Activated CD4-positive, alpha-beta memory T cell treated with anti-CD3 and anti-CD28 coated beads for 36 hours (primary cell): ENCODE measurements around the gene SLC4A2. TPM values are rescaled to one million over a fixed set of nuclear protein-coding genes. Genes with fewer than 3 reads are reported as not detected.
A peak's percentile ranks its signal among the peaks of the same experiment; 100 is the strongest.

Experiments
- CTCF ChIA-PET: fragments of 350-600 bp; sonication (Branson Sonifier 250); formaldehyde crosslinking; loops from one replicate; lab custom pipeline; 2021; ENCODE audit warnings: antibody characterized with exemption, inconsistent platforms; lab: Charles Lee
- POLR2A ChIA-PET: fragments of 350-600 bp; sonication (Branson Sonifier 250); formaldehyde crosslinking; loops from one replicate; lab custom pipeline; 2021; ENCODE audit warnings: antibody characterized with exemption; lab: Charles Lee
- DNase-seq: peaks from one replicate; pipeline ENCODE4 v3.0.0-alpha.2; 2020
- H3K27ac Mint-ChIP-seq: one replicate; pipeline ENCODE4 v1.8.0; 2021; ENCODE audit warnings: mixed read lengths
- H3K27me3 Mint-ChIP-seq: one replicate; pipeline ENCODE4 v1.8.0; 2021; ENCODE audit warnings: mixed read lengths
- H3K36me3 Mint-ChIP-seq: one replicate; pipeline ENCODE4 v1.8.0; 2021; ENCODE audit warnings: mixed read lengths
- H3K4me1 Mint-ChIP-seq: one replicate; pipeline ENCODE4 v1.8.0; 2021; ENCODE audit warnings: low read depth, mixed read lengths
- H3K4me3 Mint-ChIP-seq: one replicate; pipeline ENCODE4 v1.8.0; 2021; ENCODE audit warnings: mild to moderate bottlenecking, mixed read lengths
- H3K9me3 Mint-ChIP-seq: one replicate; pipeline ENCODE4 v1.8.0; 2021; ENCODE audit warnings: mixed read lengths
- intact Hi-C: fragments of 100-400 bp; cut with micrococcal nuclease; formaldehyde crosslinking; loops from one replicate; pipeline ENCODE4 v1.15.1; 2023
- total RNA-seq, 2 experiments: library from RNA; stranded (reverse); gene quantifications; one replicate each; pipeline ENCODE4 v1.2.3, GENCODE V29; 2021

SLC4A2 gene
- total RNA-seq, 2 experiments from 2014 or later, result 46.7 to 50.5 TPM

- H3K27me3 Mint-ChIP-seq, result no peaks in the 10 kb centered on the region
- no peak within 1 kb of the TSS for H3K27ac Mint-ChIP-seq
- ChIA-PET POLR2A (interaction anchor here (0.9 kb wide), 1 partner anchor 9 kb away, joined by 3 read pairs; no protein-coding TSS in a partner anchor), CTCF (no interaction called here)
- intact Hi-C loops, result no loop called here
- H3K4me1 Mint-ChIP-seq, result peaks cover 5% of the 10 kb centered on the region
- no peaks in the 10 kb centered on the region for H3K9me3 Mint-ChIP-seq
- no peak within 1 kb of the TSS for H3K4me3 Mint-ChIP-seq
- peaks cover 7% of the 10 kb centered on the region for H3K36me3 Mint-ChIP-seq
- DNase-seq, result no peak
These were observed 11.2 kb upstream of the SLC4A2 start, which contains the start of gene ASIC3 for GRCh38 chr7:151047976-151048815. TSS of gene ASIC3 (plus strand) at chr7:151048531. CDS start at chr7:151048886, 355 bp downstream.

GRCh38 chr7:151048911-151049463 is 10.4 kb upstream of the SLC4A2 start:
- H3K4me1 Mint-ChIP-seq, result peaks cover 5% of the 10 kb centered on the region
- DNase-seq, result no peak
- H3K4me3 Mint-ChIP-seq, result no peak overlapping the region
- no peaks in the 10 kb centered on the region for H3K9me3 Mint-ChIP-seq
- ChIA-PET CTCF (no interaction called here), POLR2A (no interaction called here)
- peaks cover 7% of the 10 kb centered on the region for H3K36me3 Mint-ChIP-seq
- intact Hi-C loops, result no loop called here
- no peak overlapping the region for H3K27ac Mint-ChIP-seq
- H3K27me3 Mint-ChIP-seq, result no peaks in the 10 kb centered on the region

- intact Hi-C loops, result loop anchor here (10.0 kb wide), 1 partner anchor 304 kb away; no protein-coding TSS in a partner anchor
- peak; percentile 73 for DNase-seq
- Mint-ChIP-seq H3K36me3 (peaks cover 2% of the 10 kb centered on the region), H3K27ac (no peak overlapping the region), H3K27me3 (no peaks in the 10 kb centered on the region), H3K9me3 (no peaks in the 10 kb centered on the region), H3K4me1 (peaks cover 5% of the 10 kb centered on the region), H3K4me3 (no peak overlapping the region)
- POLR2A ChIA-PET, result no interaction called here
- CTCF ChIA-PET, result interaction anchor here (1.0 to 1.6 kb wide), 3 partner anchors 9 to 33 kb away, joined by 3 to 5 read pairs (median 5); partner anchors contain the start of genes ABCB8 and SLC4A2
These were observed 8.3 kb upstream of the SLC4A2 start for GRCh38 chr7:151051108-151051507.

- no peak overlapping the region for H3K27ac Mint-ChIP-seq
- intact Hi-C loops, result loop anchor here (10.0 kb wide), 1 partner anchor 302 kb away; no protein-coding TSS in a partner anchor
- DNase-seq, result no peak
- H3K9me3 Mint-ChIP-seq, result no peaks in the 10 kb centered on the region
- peaks cover 2% of the 10 kb centered on the region for H3K36me3 Mint-ChIP-seq
- H3K4me3 Mint-ChIP-seq, result no peak overlapping the region
- POLR2A ChIA-PET, result no interaction called here
- H3K27me3 Mint-ChIP-seq, result no peaks in the 10 kb centered on the region
- peaks cover 15% of the 10 kb centered on the region for H3K4me1 Mint-ChIP-seq
- CTCF ChIA-PET, result no interaction called here
These were observed 6.3 kb upstream of the SLC4A2 start for GRCh38 chr7:151053096-151053495.

GRCh38 chr7:151053751-151054150 is 5.6 kb upstream of the SLC4A2 start:
- CTCF ChIA-PET, result no interaction called here
- H3K27ac Mint-ChIP-seq, result no peak overlapping the region
- no peaks in the 10 kb centered on the region for H3K9me3 Mint-ChIP-seq
- peaks cover 18% of the 10 kb centered on the region for H3K4me1 Mint-ChIP-seq
- DNase-seq, result no peak
- no peak overlapping the region for H3K4me3 Mint-ChIP-seq
- POLR2A ChIA-PET, result no interaction called here
- H3K27me3 Mint-ChIP-seq, result no peaks in the 10 kb centered on the region
- intact Hi-C loops, result loop anchor here (10.0 kb wide), 1 partner anchor 301 kb away; no protein-coding TSS in a partner anchor
- H3K36me3 Mint-ChIP-seq, result peaks cover 2% of the 10 kb centered on the region

GRCh38 chr7:151056283-151056665 is 3.1 kb upstream of the SLC4A2 start:
- Mint-ChIP-seq H3K9me3 (no peaks in the 10 kb centered on the region), H3K27me3 (no peaks in the 10 kb centered on the region), H3K27ac (no peak overlapping the region), H3K4me3 (peak overlapping the region; percentile 89), H3K4me1 (peaks cover 25% of the 10 kb centered on the region), H3K36me3 (peaks cover 2% of the 10 kb centered on the region)
- intact Hi-C loops, result loop anchor here (10.0 kb wide), 1 partner anchor 299 kb away; no protein-coding TSS in a partner anchor
- no peak for DNase-seq
- ChIA-PET CTCF (interaction anchor here (1.4 kb wide), 1 partner anchor 38 kb away, joined by 4 read pairs; no protein-coding TSS in a partner anchor), POLR2A (no interaction called here)

- intact Hi-C loops, result loop anchor here (10.0 kb wide), 1 partner anchor 298 kb away; no protein-coding TSS in a partner anchor
- H3K4me1 Mint-ChIP-seq, result peaks cover 27% of the 10 kb centered on the region
- peaks cover 2% of the 10 kb centered on the region for H3K36me3 Mint-ChIP-seq
- no peaks in the 10 kb centered on the region for H3K27me3 Mint-ChIP-seq
- ChIA-PET CTCF (interaction anchor here (1.4 kb wide), 1 partner anchor 38 kb away, joined by 4 read pairs; no protein-coding TSS in a partner anchor), POLR2A (no interaction called here)
- DNase-seq, result no peak
- no peaks in the 10 kb centered on the region for H3K9me3 Mint-ChIP-seq
- peak overlapping the region; percentile 89 for H3K4me3 Mint-ChIP-seq
- H3K27ac Mint-ChIP-seq, result no peak overlapping the region
These were observed 2.5 kb upstream of the SLC4A2 start for GRCh38 chr7:151056666-151057505.

- Mint-ChIP-seq H3K27ac (peak within 1 kb of the TSS; percentile 89), H3K9me3 (no peaks in the 10 kb centered on the region), H3K27me3 (no peaks in the 10 kb centered on the region), H3K4me3 (peak within 1 kb of the TSS; percentile 89), H3K36me3 (peaks cover 1% of the 10 kb centered on the region), H3K4me1 (peaks cover 26% of the 10 kb centered on the region)
- intact Hi-C loops, result loop anchor here (10.0 kb wide), 1 partner anchor 297 kb away; no protein-coding TSS in a partner anchor
- no peak for DNase-seq
- ChIA-PET CTCF (no interaction called here), POLR2A (interaction anchor here (0.5 to 1.0 kb wide), 2 partner anchors 26 to 170 kb away, joined by 3 read pairs; partner anchors contain the start of genes ABCF2 and TMUB1)
These were observed 1.8 kb upstream of the SLC4A2 start, which contains the start of gene CDK5 for GRCh38 chr7:151057506-151057988. TSS of gene CDK5 (minus strand) at chr7:151057897. CDS start at chr7:151057848, 49 bp downstream.

- Mint-ChIP-seq H3K4me1 (peaks cover 25% of the 10 kb centered on the region), H3K36me3 (no peaks in the 10 kb centered on the region), H3K27ac (peak overlapping the region; percentile 89), H3K9me3 (no peaks in the 10 kb centered on the region), H3K4me3 (peak overlapping the region; percentile 89), H3K27me3 (no peaks in the 10 kb centered on the region)
- peak; percentile 98 for DNase-seq
- POLR2A ChIA-PET, result interaction anchor here (0.5 to 2.1 kb wide), 3 partner anchors 25 to 169 kb away, joined by 3 to 5 read pairs (median 3); partner anchors contain the start of genes ABCF2 and TMUB1
- intact Hi-C loops, result loop anchor here (1.0 to 10.0 kb wide), 5 partner anchors 19 to 297 kb away; partner anchors contain the start of genes ABCB8, ABCF2 and FASTK
- CTCF ChIA-PET, result interaction anchor here (1.0 to 1.2 kb wide), 2 partner anchors 27 to 30 kb away, joined by 3 to 10 read pairs; partner anchors contain the start of gene ABCB8
These were observed 1.2 kb upstream of the SLC4A2 start for GRCh38 chr7:151057989-151058780.

GRCh38 chr7:151058781-151059366 is 515 bp upstream of the SLC4A2 start:
- Mint-ChIP-seq H3K4me1 (peaks cover 25% of the 10 kb centered on the region), H3K27ac (peak overlapping the region; percentile 89), H3K9me3 (no peaks in the 10 kb centered on the region), H3K4me3 (peak overlapping the region; percentile 89), H3K36me3 (no peaks in the 10 kb centered on the region), H3K27me3 (no peaks in the 10 kb centered on the region)
- ChIA-PET CTCF (interaction anchor here (1.0 to 1.9 kb wide), 3 partner anchors 8 to 31 kb away, joined by 3 to 10 read pairs (median 5); partner anchors contain the start of gene ABCB8), POLR2A (interaction anchor here (1.0 to 2.1 kb wide), 2 partner anchors 24 to 48 kb away, joined by 3 to 5 read pairs; partner anchors contain the start of gene TMUB1)
- intact Hi-C loops, result loop anchor here (1.0 to 10.0 kb wide), 5 partner anchors 20 to 296 kb away; partner anchors contain the start of genes ABCB8, ABCF2 and FASTK
- DNase-seq, result peak; percentile 44
